OCI-LY7 (cell line): ENCODE measurements around the gene LCP2.
A peak's percentile ranks its signal among the peaks of the same experiment; 100 is the strongest.

ENCODE experiments used
- EZH2phosphoT487 ChIP-seq: fragments of 200-600 bp; sonication (generic); IDR thresholded peaks from 2 replicates; pipeline ENCODE4 v1.6.1; 2018; ENCODE audit warnings: low read depth, borderline replicate concordance, mild to moderate bottlenecking, mixed run types, antibody characterized with exemption, low read length, moderate library complexity, mixed read lengths
- TF ChIP-seq, protein P1 (sequence below): fragments of 200-600 bp; sonication (generic); conservative IDR thresholded peaks from 2 replicates; pipeline ENCODE4 v1.5.1; 2014; ENCODE audit warnings: mild to moderate bottlenecking, antibody characterized with exemption, low read length, moderate library complexity, mixed read lengths

DNA sequence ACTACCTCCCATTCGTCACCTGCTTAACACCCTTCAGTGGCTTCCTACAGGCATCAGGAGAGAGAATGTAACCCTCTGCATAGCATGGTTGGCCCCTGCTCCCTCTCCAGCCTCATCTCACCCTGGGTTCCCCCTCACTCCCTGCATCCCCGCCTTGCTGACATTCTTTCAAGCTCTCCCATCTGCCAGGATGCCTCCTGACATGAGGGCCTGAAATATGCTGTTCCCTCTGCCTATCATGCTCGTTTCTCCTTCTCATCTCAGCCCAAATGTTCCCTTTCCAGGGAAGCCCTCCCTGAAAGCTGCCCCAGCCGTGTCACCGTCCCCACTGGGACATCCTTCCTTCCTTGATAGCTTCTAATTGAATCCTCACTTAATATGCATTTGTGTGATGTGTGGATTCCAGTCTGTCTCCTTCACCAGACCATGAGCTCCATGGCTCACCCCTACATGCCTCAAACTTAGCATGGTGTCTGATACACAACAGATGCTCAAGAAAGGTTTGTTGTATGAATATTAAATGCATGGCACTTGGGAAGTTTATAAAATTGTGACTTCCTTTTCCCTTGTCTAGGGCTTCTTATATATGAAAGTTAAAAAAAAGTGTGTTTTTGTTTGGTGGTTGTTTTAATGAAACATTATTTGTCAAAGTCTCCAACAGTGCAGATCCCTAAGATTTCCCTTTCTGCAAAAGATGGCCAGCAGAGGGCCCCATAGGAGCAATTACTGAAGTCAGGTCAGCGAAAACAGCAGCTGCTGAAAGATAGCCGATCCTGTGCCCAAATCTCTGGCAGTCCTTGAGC lies 72.0 kb downstream of the LCP2 start:
- TF ChIP-seq, protein P1, sequence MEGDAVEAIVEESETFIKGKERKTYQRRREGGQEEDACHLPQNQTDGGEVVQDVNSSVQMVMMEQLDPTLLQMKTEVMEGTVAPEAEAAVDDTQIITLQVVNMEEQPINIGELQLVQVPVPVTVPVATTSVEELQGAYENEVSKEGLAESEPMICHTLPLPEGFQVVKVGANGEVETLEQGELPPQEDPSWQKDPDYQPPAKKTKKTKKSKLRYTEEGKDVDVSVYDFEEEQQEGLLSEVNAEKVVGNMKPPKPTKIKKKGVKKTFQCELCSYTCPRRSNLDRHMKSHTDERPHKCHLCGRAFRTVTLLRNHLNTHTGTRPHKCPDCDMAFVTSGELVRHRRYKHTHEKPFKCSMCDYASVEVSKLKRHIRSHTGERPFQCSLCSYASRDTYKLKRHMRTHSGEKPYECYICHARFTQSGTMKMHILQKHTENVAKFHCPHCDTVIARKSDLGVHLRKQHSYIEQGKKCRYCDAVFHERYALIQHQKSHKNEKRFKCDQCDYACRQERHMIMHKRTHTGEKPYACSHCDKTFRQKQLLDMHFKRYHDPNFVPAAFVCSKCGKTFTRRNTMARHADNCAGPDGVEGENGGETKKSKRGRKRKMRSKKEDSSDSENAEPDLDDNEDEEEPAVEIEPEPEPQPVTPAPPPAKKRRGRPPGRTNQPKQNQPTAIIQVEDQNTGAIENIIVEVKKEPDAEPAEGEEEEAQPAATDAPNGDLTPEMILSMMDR, result peak; percentile 93
- no peak for TF ChIP-seq EZH2phosphoT487
